Right lung (tissue), 5 donors: ENCODE results near the gene PDZD7. TPM values are rescaled to one million over a fixed set of nuclear protein-coding genes. Genes with fewer than 3 reads are reported as not detected.

Experiments
- DNase-seq, 2 donors: peaks; one replicate each; pipeline ENCODE4 v3.0.0-alpha.2; 2013
- polyA plus RNA-seq, 5 donors: library from polyadenylated mRNA; unstranded; fragments of 120-200 nt; gene quantifications; one replicate each; pipeline versions ENCODE4 v1.2.1 to v1.2.3, GENCODE V29; 2013; ENCODE audit warnings: inconsistent platforms in 1 of 5, low replicate concordance in 1 of 5; ENCODE audit not compliant: insufficient read length in 5 of 5, insufficient read depth in 1 of 5

The PDZD7 gene
- polyA plus RNA-seq, 5 donors: 0.26 to 0.85 (median 0.69) TPM

DNA sequence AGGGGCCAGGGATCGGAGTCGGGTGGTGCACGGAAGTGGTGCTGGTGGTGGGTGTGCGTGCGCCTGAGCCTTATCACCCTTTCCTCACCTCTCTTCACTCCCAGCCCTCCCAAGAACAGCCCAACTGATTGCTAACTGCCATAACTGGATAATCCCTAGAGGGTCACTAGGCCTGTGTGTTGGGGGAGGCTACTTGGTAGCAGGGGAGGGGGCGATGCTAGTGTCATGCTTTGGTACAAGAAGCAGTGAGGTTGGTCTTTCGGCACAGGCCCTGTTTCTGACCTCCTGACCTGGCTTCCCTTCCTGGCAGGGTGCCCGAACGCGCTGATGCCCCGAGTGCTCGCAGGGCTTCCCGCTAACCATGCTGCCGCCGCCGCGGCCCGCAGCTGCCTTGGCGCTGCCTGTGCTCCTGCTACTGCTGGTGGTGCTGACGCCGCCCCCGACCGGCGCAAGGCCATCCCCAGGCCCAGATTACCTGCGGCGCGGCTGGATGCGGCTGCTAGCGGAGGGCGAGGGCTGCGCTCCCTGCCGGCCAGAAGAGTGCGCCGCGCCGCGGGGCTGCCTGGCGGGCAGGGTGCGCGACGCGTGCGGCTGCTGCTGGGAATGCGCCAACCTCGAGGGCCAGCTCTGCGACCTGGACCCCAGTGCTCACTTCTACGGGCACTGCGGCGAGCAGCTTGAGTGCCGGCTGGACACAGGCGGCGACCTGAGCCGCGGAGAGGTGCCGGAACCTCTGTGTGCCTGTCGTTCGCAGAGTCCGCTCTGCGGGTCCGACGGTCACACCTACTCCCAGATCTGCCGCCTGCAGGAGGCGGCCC is 31.5 kb upstream of the PDZD7 start:
- DNase-seq: peak in 1 of 2 donors; percentile 55

DNA sequence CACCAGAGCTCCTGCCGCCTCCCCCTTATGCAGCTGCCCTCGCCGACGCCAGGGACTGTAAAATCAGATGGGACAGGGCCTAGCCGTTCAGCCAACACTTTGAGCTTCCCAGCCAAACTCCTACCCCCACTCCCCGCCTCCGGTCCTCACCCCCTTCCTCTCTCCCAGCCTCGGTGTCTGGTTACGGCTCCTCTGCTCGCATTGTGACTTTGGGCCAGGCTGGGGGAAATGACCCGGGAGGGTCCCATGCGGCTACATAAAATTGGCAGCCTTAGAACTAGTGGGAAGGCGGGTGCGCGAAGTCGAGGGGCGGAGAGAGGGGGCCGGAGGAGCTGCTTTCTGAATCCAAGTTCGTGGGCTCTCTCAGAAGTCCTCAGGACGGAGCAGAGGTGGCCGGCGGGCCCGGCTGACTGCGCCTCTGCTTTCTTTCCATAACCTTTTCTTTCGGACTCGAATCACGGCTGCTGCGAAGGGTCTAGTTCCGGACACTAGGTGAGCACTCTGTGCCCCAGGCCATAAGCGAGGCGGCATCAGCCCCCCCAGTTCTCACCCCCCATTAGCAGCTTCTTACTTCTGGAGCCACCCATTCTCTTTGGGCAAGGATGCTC is 30.8 kb upstream of the PDZD7 start, which contains the start of gene KAZALD1:
Gene KAZALD1, plus strand, starts transcription at position 366 of the 608 bp plus-strand sequence. CDS start 604 bp downstream, outside the sequence.
- DNase-seq: peak; percentile 88

DNA sequence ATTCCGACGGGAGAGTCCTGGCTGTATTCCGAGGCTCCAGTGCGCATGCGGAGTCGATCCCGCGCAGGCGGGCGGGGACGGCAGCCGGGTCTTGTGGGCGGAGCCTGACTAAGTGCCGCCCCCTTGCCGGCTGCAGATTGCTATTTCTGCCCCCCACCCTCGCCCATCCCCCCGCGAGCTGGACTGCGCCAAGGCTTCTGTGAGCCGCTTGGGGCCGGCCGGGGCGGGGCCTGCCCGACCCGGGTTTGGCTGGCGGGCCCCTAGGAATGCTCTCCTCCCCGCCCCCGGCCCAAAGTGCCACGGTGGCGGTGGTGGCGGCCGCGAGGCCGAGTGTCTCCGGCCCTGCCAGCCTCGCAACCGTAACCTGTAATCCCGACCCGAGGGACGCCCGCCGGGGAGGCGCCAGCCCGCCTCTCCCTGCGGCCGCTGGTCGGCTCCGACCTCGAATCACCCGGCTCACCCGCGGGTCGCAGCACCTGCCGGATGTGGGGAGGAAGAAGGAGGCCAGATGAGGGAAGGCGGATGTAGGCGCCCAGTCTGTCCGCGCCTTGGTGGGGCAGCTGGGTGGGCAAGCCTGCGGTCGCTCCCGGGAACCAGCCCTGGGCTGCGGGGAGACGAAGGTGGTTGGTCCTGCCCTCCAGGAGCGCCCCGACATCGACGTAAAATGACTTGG is 30.2 kb upstream of the PDZD7 start:
- DNase-seq: peak; percentile 97

DNA sequence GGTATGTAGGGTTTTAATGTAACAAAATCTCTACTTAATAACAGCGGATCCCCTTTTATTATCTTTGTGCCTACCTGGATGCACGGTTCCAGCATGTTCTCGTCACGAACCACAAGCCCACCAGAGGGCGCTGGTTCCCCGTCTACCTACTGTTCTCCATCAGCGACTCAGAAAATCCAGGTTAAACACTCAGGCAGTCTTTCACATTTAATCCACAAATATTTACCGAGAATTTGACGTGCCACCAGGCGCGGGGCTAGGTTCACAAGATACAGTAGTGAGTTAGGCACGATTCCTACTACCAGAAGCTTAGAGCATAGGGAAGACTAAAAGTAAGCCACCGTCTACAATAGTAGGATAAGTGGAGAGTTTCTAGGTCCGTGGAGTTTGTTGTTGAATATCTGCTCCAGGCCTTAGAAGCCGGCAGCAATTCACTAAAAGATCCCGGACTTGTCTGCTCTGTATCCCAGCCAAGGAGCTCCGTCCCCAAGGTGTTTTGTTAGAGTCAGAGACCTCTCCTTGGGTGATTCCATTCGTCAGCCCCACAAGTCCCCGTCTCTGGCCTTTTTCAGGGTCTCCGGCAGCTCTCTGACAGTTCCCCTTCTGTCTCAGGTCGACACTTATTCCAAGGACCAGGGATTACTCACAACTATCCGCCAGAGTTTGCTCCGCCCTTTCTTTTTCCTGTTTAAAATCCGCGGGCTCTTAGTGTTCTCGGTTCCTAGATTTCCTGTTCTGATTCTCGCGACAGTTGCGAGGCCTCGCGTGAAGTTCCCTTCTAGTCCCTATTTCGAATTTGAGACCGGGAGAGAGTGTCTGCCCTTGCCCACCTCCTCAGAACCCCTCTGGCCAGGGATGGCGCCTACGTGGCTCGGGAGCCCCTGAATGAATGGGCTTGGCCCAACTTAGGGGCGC is 29.4 kb upstream of the PDZD7 start:
- DNase-seq: peak in 1 of 2 donors; percentile 68

DNA sequence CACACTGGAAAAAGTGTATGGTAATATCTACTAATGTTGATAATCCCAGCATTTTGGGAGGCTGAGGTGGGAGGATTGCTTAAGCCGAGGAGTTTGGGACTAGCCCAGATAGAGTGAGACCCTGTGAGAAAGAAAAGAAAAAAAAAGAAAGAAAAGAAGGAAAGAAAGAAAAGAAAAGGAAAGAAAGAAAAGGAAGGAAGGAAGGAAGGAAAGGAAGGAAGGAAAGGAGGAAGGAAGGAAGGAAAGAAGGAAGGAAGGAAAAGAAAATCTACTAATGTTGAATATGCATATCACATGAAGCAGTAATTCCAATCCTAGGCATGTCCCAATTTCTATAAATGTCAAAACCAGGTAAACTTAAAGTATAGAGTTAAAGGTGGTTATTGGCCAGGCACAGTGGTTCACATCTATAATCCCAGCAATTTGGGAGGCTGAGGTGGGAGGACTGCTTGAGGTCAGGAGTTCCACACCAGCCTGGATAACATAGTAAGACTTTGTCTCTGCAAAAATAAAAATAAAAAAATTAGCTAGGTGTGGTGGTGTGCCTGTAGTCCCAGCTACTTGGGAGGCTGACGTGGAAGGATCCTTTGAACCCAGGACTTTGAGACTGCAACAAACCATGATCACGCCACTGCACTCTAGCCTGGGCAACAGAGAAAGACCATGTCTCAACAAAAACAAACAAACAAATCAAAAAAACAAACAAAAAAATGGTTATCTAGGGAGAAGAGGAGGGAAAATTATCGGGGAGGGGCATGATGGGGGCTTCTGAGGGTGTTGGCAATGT is 25.6 kb upstream of the PDZD7 start:
- DNase-seq: no peak

DNA sequence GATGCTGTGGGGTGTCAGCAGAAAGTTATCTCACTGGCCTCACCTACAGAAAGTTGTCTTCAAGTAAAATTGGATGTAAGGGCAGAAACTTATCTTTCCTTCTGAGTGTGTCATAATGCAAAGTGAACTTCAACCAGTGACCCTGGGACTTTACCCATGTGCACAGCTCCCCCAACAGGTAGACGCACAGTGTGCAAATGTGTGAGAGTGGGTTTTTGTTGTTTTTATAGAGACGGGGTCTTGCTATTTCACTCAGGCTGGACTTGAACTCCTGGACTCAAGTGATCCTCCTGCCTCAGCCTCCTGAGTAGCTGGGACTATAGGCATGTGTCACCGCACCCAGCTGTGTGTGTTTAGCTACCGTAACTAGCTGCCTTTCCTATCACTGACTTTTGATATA is 24.5 kb upstream of the PDZD7 start:
- DNase-seq: no peak

DNA sequence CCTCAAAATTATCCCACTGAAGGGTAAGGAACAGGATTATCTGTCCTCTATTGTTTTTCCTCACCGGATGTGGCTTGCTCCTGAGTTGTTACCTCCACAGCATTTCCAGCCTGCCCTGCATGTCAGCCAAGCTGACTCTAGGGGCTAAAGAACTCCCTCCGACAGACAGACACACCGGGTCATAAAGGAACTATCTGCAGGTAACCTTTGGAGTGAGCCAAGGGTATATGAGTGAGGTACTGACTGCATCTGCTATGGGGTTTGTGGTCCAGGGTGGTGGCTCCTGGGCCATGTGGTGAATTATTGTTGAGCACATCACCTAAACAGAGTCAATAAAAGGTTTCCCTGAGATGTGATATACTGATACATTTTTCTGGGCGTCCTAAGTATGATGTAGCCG is 23.9 kb upstream of the PDZD7 start:
- DNase-seq: no peak

DNA sequence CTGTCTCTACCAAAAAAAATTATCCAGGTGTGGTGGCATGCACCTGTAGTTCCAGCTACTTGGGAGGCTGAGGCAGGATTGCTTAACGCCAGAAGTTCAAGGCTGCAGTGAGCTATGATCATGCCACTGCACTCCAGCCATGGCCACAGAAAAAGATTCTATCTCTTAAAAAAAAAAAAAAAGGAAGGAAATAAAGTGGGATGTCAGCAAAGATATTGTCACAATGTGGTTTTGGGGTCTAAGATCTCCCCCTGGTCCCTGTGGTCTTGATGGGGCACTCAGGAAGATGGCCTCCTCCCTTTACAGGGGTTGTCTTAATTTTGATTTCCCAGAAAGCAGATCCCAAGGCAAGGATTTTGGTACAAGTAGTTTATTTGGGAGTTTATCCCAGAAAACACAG is 23.4 kb upstream of the PDZD7 start:
- DNase-seq: no peak

DNA sequence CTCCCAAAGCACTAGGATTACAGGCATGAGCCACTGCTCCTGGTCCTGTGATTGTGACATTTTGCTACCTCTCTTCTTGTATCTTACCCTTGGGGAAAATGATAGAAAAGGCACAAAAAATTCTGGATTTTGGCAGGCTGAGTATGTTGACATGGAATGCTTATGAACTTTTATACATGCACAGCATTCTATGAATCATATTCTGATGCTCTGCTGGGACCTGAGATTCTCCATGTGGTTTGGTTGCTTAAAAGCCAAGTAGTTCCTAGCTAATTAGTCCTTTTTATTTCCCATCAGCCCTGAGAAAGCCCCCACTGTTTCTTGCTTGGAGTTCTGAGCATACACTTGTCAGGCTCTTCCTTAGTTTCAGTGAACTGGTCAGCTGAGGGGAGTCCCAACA is 22.6 kb upstream of the PDZD7 start:
- DNase-seq: no peak

DNA sequence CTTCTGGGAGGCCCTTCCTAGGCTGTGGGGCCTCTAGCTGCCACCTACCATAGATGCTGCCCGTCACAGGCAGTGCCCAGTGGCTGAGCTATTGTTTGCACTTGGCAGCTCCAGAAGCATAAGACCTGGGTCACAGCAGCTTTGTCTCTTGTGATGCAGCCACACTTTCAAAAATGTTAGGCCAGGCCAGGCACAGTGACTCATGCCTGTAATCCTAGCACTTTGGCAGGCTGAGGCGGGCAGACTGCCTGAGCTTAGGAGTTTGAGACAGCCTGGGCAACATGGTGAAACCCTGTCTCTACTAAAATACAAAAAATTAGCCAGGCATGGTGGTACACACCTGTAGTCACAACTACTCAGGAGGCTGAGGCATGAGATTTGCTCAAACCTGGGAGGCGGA is 21.4 kb upstream of the PDZD7 start:
- DNase-seq: no peak

DNA sequence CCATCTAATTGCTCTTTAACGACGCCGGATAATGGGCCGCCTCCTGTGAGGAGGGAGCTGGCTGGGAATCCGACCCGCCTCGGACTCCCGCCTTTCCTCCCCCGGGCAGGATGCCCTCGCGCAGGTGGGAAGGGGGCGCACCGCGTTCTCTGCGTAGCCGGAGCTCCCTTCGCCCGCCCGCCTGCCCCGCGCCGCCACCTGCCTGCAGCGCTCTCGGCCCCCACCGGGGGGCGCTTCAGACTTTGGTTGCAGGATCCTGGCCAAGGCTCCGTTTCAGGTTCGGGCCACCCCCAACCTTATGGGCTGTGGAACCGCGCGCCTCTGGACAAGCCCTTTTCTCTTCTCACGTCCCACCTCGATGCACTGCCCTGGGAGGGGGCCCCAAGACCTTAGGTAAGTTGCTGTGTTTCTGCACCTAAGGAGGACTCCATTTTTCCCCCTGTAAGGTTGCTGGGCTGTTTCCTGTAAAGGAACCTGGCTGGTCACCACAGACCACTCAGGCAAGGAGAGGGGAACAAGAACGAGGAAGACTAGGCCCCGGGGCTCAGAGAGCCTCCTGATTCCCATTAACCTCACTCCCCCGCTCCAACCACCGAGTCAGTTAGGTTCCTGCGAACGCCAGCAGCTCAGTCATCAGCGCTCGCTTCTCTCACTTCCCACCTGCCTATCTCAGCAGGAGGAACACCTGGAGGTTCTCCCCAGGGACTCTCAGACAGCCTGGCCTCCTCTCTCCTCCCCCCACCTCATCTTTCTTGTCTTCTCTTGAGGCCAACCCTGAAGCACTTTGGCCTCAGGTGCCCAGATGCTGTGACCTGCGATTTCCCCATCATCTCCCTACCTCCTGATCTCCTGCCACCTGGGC is 19.5 kb upstream of the PDZD7 start:
- DNase-seq: no peak

DNA sequence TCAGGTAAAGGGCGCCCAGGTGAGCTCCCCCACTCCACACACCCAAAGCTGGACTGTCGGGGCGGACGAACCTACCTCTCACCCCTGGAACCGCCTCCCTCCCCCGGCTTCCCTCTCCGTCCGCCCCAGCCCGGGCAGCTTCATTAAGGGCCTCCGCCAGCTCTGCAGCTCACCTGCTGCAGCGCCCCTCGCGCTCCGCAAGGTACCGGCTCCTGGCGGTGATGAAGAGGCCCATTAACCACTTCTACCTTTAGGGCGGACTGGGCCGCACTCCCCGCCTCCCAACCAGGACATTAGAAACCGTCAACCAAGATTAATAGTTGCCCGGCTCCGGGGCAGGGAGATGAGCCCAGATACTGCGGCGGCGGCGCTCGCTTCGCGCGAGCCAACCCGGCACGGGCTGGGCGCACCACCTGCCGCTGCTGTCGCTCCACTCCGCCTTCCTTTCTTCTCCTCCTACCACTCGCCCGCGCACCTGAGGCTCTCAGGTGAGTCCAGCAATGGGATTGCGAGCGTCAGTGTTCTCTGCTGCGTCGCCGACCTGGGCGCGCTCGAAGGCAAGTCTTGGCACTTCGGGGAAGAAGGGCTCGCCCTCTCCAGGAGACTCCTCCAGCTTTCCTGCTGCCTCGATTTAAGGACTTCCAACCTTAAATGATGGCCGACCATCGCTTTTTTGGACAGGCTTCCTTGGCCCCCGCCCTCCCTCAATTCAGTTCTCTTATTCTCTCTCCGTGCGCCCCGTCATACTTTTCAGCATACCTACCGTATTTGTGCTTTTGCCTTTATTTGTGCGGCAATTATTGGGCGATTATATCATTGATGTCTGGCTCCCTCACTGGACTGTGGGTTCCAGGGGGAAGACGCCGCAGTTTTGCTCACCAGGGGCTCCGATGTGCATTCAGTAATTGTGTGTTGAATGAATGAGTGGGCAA is 17.3 kb upstream of the PDZD7 start:
- DNase-seq: no peak

DNA sequence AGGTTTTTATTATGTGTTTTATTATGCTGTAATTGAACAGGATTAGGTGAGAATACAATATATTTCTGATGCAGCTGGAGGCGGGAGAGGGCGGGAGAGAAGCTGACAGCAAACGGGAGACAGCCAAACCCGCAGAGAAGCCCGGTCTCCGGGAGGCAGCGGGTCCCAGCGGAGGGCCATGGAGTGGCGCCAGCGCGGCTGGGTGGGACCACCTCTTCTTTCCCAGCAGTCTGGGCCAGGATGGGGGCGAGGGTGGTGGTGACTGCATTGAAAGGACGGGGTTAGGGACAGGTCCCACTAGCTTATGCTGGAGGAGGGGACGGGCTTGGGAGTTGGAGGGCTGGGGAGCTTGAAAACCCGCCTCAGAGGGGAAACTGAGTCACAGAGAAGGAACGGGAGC is 16.3 kb upstream of the PDZD7 start:
- no peak for DNase-seq

DNA sequence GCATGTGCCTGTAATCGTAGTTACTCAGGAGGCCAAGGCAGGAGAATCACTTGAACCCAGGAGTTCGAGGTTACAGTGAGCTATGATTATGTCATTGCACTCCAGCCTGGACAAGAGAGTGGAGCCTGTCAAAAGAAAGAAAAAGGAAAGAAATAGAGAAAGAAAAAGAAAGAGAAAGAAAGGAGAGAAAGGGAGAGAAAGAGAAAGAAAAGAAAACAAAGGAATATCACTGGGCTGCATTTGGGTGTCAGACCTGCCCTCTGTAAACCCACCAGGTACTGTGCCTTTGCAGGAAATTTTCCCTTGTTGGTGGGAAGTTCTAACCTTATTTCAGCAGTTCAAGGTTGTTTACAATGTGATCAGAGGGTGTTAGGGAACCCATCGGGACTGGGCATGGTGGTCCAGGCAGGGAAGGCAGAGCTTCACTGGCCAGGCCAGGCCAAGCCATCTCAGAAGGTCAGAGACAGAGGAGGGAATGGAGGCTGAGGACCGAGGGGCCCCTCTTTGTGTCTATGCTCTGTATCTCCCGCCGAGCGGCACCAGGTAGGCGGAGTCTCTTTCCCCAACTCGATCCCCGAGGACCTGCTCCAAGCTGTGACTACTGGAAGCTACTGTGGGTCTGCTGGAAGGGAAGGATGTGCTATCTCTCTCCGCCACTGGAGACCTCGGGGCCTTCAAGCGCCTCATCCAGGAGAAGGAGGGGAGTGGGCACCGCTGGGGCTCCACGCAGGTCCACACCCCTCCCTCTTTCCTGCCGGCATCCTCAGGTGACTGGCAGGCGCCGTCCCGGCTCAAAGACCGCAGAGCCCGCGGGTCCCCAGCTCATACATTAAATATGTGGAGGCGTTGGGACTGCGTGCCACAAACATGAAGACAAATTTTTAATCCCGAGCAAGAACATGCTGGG is 15.7 kb upstream of the PDZD7 start:
- no peak for DNase-seq

DNA sequence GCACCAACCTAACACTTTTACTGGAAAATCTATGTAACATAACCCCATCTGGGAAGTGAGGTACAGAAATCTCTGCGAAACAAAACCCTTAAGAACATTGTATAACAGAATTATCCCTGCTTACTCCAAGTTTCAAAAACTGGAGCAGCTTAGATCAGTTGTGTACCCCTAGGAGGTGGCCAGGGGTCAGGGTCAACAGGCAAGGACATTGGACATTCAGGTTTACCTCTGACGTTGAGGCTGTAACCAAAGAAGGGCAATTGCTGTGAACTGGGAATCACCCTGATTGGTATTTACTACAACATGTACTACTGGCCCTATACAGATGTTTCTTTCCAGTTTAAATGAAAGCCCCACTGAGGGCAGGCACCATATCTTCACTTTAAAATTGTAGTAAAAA is 13.2 kb upstream of the PDZD7 start:
- DNase-seq: no peak

DNA sequence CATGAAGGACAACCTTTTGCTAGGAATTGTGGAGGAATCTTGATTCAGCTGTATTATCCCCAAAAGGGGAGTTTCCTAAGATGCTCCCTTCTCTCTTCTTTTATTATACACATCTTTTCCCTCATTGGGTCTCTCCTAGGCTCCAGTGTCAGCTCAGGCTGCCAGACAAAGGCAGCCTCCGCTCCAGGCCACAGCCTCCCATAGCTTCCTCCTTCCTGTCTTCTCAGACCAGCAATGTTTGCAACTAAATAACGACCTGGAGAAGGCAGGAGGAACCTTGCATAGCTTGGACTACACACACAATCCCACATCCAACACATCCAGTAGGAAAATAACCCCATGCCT is 12.4 kb upstream of the PDZD7 start:
- no peak for DNase-seq

DNA sequence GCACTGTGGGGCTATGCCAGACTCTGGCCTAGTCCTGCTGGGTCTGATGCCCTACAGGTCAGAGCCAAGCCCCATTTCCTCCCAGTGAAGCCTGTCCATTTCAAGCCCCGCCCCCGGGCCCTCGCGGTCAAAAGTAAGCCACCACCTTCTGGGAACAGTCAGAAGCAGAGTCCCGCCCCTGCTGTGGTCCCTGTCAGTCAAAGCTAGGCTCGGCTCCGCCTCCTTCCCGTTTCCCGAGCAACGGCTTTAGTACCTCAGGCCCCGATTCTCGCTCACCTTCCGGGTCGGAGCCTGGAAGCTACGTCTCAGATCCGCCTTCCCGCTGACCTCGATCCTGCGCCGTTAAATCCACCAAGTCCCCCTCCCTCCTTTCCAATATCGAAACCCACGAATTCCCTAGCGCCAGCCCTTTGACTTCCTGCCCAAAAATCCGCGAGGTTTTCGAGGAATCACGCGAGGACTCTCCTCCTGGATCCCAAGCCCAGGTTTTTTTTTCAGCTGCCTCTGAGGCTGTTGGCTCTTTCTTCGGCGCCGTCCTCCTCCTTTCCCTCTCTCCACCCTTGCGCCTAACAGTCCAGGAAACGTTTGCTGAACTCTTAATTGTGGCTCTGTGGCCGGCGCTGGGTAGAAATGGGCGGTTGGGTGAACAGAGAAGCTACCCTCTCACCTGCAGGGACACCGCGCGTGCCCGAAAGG is 11.9 kb upstream of the PDZD7 start:
- peak; percentile 94 for DNase-seq
